HFFc6 (cell line): ENCODE measurements around the gene NCKAP5L. TPM values are rescaled to one million over a fixed set of nuclear protein-coding genes. Genes with fewer than 3 reads are reported as not detected.

Experiments used
- DNase-seq: peaks from one replicate; pipeline ENCODE4 v3.0.0-alpha.2; 2018
- H3K27ac Mint-ChIP-seq: 2 replicates; pipeline ENCODE4 v1.8.0; 2020; ENCODE audit warnings: mild to moderate bottlenecking, mixed read lengths
- H3K27me3 Mint-ChIP-seq: 2 replicates; pipeline ENCODE4 v1.8.0; 2021; ENCODE audit warnings: mild to moderate bottlenecking, moderate library complexity, mixed read lengths; ENCODE audit not compliant: insufficient read depth
- H3K36me3 Mint-ChIP-seq: 2 replicates; pipeline ENCODE4 v1.8.0; 2021; ENCODE audit warnings: low read depth, mixed read lengths
- H3K4me1 Mint-ChIP-seq: 2 replicates; pipeline ENCODE4 v1.8.0; 2020; ENCODE audit warnings: low read depth, mixed read lengths
- H3K4me3 Mint-ChIP-seq: 2 replicates; pipeline ENCODE4 v1.8.0; 2020; ENCODE audit warnings: mild to moderate bottlenecking, moderate library complexity, mixed read lengths
- H3K9me3 Mint-ChIP-seq: 2 replicates; pipeline ENCODE4 v1.8.0; 2020; ENCODE audit warnings: mild to moderate bottlenecking, mixed read lengths
- total RNA-seq, 6 experiments: library from RNA; stranded (reverse); fragmentation: NEBNext Ultra II Directional; extraction: Animal tissue kit (Norgen Biotek cat#: 25700); gene quantifications; 2 replicates in 1 of 6; 3 replicates in 5 of 6; pipeline ENCODE4 v1.2.3, GENCODE V29; 2021
- TF ChIP-seq, protein P1 (sequence below): fragments of 200-600 bp; sonication (generic); IDR thresholded peaks from 2 replicates; pipeline ENCODE4 v1.5.0; 2021; ENCODE audit warnings: antibody characterized with exemption, mild to moderate bottlenecking

The NCKAP5L gene
- total RNA-seq, 6 experiments from 2014 or later: 24.4 to 37.5 (median 25.0) TPM

DNA sequence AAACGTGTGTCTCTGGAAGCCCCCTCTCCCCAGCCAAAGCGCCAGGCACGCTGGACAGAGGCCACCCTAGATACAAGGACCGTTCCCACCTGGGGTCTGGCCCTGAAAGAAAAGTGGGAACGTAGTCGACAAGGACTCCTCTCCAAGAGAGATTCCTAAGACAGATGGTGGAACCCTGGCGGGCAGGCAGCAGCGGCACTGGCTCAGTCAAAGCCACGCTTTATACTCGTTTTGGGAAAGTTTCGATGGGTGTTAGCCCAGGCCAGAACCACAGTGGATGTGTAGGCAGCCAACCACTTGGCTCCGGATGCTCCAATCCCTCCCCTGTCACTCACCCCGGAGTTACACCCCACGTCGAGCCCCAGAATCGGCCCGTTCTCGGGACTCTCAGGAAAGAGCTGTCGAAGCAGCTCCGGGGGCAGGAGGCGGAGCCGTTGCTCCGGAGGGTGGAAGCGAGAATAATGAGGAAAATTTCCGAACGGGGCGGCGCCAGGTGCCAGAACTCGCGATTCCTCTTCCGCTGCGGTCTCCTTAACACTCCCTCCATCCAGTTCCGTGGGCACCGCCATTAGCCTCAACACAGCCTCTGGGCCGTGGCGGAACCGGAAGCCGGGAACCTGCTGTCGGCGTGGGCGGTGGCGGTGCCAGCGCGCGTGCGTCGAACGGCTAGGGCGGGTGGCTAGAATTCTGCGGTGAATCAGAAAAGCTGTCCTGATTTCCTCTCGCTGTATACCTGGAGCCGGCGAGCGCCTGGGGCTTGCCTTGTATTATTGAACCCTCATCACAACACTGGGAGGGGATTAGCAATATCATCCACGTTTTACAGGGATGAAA, 14.5 kb upstream of the NCKAP5L start, which contains the start of gene BCDIN3D:
Gene BCDIN3D, minus strand, starts transcription at position 588 of the 834 bp plus-strand sequence. Its CDS starts 19 bp downstream, at position 569.
- Mint-ChIP-seq H3K27ac (peak within 1 kb of the TSS; percentile 92), H3K4me3 (peak within 1 kb of the TSS; percentile 94), H3K36me3 (no peaks in the 10 kb centered on the region), H3K4me1 (peaks cover 30% of the 10 kb centered on the region), H3K27me3 (peaks cover 8% of the 10 kb centered on the region), H3K9me3 (no peaks in the 10 kb centered on the region)
- peak; percentile 93 for DNase-seq
- TF ChIP-seq, protein P1, sequence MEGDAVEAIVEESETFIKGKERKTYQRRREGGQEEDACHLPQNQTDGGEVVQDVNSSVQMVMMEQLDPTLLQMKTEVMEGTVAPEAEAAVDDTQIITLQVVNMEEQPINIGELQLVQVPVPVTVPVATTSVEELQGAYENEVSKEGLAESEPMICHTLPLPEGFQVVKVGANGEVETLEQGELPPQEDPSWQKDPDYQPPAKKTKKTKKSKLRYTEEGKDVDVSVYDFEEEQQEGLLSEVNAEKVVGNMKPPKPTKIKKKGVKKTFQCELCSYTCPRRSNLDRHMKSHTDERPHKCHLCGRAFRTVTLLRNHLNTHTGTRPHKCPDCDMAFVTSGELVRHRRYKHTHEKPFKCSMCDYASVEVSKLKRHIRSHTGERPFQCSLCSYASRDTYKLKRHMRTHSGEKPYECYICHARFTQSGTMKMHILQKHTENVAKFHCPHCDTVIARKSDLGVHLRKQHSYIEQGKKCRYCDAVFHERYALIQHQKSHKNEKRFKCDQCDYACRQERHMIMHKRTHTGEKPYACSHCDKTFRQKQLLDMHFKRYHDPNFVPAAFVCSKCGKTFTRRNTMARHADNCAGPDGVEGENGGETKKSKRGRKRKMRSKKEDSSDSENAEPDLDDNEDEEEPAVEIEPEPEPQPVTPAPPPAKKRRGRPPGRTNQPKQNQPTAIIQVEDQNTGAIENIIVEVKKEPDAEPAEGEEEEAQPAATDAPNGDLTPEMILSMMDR: peak; percentile 12; the same call in 1 of the 2 replicates

DNA sequence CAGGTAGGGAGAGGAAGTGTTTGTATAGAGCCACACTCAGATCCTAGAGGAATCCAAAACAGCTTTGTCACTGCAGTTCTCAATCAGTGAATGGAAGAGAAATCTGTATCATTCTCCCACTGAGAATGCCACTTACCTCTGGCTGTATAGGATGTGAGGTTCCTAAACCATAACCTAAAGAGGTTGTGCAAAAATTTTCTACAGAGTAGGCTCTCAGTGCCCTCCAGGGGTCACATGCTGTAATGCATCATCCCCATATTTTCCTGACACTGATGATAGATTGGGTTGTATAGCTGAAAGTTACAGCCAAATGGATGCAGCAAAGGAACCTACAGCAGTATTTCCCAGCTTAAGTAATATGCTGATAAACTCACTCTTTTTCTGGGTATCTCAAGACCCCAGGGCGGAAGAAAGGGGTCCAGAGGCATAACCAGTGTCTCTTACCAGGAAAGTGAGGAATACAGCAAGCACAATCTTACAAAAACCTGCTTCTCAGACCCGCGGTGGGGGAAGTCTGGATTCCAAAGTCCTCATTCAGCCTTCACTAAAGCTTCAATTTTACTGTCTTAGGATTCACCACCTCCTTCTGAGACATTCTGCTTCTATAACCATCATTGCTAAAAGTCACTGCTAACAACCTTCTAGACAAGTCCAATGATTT, 10.9 kb upstream of the NCKAP5L start:
- peaks cover 30% of the 10 kb centered on the region for H3K4me1 Mint-ChIP-seq
- no peaks in the 10 kb centered on the region; the same call in none of the 2 replicates for H3K27me3 Mint-ChIP-seq
- no peak overlapping the region for H3K4me3 Mint-ChIP-seq
- H3K27ac Mint-ChIP-seq: no peak overlapping the region
- peak; percentile 40 for DNase-seq
- H3K9me3 Mint-ChIP-seq: no peaks in the 10 kb centered on the region
- TF ChIP-seq, protein P1: peak; percentile 84
- no peaks in the 10 kb centered on the region for H3K36me3 Mint-ChIP-seq

DNA sequence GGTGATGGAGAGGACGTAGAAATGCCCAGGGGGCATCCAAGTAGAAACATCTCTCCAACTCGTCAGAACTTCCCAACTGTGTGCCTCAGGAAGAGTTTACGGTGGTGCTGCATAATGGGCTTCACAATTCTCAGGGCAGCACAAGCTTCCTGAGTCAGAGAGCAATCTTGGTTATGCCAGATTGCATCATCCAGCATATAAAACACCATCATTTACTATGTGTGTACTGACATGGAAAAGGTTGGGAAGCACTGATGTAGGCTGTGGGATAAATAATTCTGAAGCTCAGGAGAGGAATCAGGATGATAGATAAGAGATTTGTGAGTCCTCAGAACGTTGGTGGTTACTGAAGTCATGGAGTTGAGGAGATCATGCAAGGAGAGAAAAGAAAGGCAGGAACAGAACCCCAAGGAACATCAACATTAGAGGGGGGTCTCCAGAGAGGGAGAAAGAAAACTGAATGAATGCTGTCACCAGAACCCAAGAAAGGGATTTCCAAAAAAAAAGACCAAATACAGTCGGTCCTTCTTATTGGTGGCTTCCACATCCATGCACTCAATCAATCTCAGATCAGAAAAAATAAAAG, 4.7 kb upstream of the NCKAP5L start:
- peak; percentile 65 for DNase-seq
- Mint-ChIP-seq H3K27ac (peak overlapping the region; percentile 42; the same call in 1 of the 2 replicates), H3K36me3 (no peaks in the 10 kb centered on the region)

DNA sequence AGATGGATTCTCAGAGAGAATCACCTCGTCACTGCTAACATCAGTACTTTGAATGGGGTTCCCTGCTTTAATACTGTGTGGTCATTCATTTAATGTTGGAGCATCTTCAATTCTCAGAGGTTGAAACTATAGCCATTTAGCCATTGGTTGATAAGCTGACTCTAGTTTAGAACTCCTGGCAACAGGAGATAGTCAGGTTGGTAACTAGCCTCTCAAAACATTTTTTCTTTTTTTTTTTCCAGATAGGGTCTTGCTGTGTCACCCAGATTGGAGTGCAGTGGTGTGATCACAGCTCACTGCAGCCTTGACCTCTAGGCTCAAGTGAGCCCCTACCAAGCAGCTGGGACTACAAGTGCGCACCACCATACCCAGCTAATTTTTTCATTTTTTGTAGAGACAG, 3.5 kb upstream of the NCKAP5L start:
- H3K27me3 Mint-ChIP-seq: peaks cover 2% of the 10 kb centered on the region
- TF ChIP-seq, protein P1: no peak
- DNase-seq: no peak
- H3K9me3 Mint-ChIP-seq: no peaks in the 10 kb centered on the region
- no peak overlapping the region for H3K4me3 Mint-ChIP-seq
- no peak overlapping the region for H3K27ac Mint-ChIP-seq
- no peaks in the 10 kb centered on the region for H3K36me3 Mint-ChIP-seq
- peaks cover 29% of the 10 kb centered on the region for H3K4me1 Mint-ChIP-seq

More for the DNA sequence above, 4.7 kb upstream of the NCKAP5L start:
- H3K4me1 Mint-ChIP-seq: peaks cover 24% of the 10 kb centered on the region
- TF ChIP-seq, protein P1: no peak
- H3K9me3 Mint-ChIP-seq: no peaks in the 10 kb centered on the region
- H3K27me3 Mint-ChIP-seq: peaks cover 2% of the 10 kb centered on the region
- H3K4me3 Mint-ChIP-seq: no peak overlapping the region; the same call in 1 of the 2 replicates

DNA sequence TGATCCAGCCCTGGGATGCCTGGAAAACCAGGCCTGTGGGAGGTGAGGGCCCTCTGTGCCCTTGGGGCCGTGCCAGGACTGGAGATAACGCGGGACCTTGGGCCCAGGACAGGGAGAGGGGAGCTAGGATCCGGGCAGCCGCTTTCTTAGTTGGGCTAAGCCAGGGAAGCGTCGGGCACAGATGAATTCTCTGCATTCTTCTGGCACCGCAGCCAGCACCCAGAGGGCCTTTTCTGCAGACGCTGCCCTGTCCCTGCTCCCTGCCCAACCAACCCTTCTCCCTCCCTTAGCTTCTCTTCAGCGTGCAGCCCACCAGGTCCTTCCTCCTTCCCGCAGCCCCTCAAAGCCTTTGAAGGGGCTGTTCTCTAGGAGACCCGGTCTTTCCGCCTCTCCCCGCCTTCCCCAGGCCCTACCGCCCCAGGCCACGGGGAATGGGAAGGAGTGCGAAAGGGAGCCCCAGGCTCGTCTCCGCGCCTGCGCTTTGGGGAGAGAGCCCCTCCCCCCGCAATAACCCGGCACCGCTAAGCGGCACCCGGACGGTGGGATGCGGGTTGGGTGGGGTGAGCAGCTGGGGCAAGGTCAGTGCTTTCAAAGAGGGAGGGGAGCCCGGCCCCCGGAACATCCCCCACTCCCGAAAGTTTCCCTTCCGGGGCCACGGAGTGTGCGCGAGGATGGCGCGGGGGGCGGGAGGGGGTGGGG, 663 bp downstream of the NCKAP5L start:
- Mint-ChIP-seq H3K4me3 (peak overlapping the region; percentile 96), H3K27me3 (peaks cover 2% of the 10 kb centered on the region; the same call in 1 of the 2 replicates), H3K36me3 (no peaks in the 10 kb centered on the region), H3K27ac (peak overlapping the region; percentile 75), H3K4me1 (peaks cover 51% of the 10 kb centered on the region), H3K9me3 (no peaks in the 10 kb centered on the region)
- DNase-seq: peak; percentile 61
- TF ChIP-seq, protein P1: no peak
